Kasumi-1 (cell line): ENCODE measurements around the gene PLXDC1.

Experiments
- DNase-seq, 2 experiments: peaks; one replicate each; lab custom pipeline; 2025; lab: John Stamatoyannopoulos, UW

Gene PLXDC1

DNA sequence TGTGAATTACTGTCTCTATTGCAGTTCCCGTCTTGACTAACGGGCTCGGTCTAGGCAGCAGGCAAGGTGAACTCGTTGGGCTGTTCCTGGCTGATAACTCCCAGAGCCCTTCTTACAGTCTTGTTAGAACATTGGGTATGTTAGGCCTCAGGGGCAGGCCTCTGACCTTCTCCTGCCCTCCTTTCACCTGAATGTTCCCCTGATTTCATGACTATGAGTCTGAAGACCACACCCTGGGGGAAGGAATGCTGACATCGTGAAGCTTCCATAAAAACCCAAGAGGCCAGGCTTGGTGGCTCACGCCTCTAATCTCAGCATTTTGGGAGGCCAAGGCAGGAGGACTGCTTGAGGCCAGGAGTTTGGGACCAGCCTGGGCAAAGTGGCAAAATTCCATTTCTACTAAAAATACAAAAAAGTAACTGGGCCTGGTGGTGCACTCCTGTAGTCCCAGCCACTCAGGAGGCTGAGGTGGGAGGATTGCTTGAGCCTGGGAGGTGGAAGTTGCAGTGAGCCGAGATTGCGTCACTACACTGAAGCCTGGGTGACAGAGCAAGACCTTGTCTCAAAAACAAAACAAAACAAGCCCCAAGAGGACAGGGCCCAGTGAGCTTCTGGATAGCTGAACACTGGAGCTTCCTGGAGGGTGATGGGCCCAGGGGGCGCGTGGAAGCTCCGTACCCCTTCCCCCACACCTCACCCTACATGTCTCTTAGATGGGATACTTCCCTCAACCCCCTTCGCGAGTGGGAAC lies 136.5 kb downstream of the PLXDC1 start:
- no peak for DNase-seq

DNA sequence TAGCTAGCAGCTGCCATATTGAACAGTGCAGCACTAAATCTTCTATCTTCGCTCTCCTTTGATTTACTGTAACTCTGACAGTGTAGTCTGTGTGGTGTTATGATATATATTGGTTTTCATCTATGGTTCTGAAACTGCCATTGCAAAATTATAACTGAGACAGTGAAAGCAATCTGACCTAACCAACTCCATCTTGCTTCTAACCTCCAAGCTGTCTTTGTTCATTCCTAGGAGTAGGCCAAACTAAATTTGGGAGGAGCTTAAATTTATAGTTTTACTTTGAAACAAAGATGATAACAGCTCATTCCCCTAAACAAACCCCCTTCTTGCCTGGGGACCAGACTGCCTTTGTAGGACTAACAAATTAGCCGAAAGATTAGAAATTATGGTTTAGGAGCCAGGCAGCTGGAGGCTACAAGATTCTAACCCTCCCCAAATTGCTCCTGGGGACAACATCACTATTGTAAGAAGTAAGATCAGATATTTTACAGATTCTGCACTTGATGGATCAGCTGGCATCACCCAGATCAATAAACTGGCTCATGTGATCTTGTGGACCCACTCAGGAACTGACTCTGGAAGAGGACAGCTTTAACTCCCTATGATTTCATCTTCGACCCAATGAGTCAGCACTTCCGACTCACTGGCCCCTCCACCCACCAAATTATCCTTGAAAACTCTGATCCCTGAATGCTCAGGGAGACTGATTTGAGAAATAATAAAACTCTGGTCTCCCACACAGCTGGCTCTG lies 137.2 kb downstream of the PLXDC1 start:
- DNase-seq: no peak
